Measurements from ENCODE around the gene GRID2.

The GRID2 gene

GRCh38 chr4:93502991-93503390, 1199.2 kb downstream of the GRID2 start:
- Histone ChIP-seq H3K4me1 (ENCODE audit: control insufficient read depth, insufficient read depth, low read length) (no peaks in the 10 kb centered on the region), H3K4me3 (ENCODE audit: low read length) (no peak overlapping the region), H3K36me3 (ENCODE audit: control insufficient read depth, insufficient read depth, low read length) (no peaks in the 10 kb centered on the region), H3K27me3 (ENCODE audit: control insufficient read depth, insufficient read depth, low read length) (no peaks in the 10 kb centered on the region), H3K27ac (ENCODE audit: low read depth, low read length) (no peak overlapping the region), H3K9ac (ENCODE audit: low read length) (no peak overlapping the region)

- no peaks in the 10 kb centered on the region for H3K4me1 ChIP-seq (ENCODE audit: control insufficient read depth, insufficient read depth, low read length)
- no peaks in the 10 kb centered on the region for H3K36me3 ChIP-seq (ENCODE audit: control insufficient read depth, insufficient read depth, low read length)
- no peak overlapping the region for H3K9ac ChIP-seq (ENCODE audit: low read length)
- no peaks in the 10 kb centered on the region for H3K27me3 ChIP-seq (ENCODE audit: control insufficient read depth, insufficient read depth, low read length)
- H3K4me3 ChIP-seq (ENCODE audit: low read length), result no peak overlapping the region
- H3K27ac ChIP-seq (ENCODE audit: low read depth, low read length), result no peak overlapping the region
Measured at GRCh38 chr4:93513851-93514250, 1210.1 kb downstream of the GRID2 start.

- Histone ChIP-seq H3K4me3 (ENCODE audit: low read length) (no peak overlapping the region), H3K27ac (ENCODE audit: low read depth, low read length) (no peak overlapping the region), H3K27me3 (ENCODE audit: control insufficient read depth, insufficient read depth, low read length) (no peaks in the 10 kb centered on the region), H3K9ac (ENCODE audit: low read length) (no peak overlapping the region), H3K4me1 (ENCODE audit: control insufficient read depth, insufficient read depth, low read length) (no peaks in the 10 kb centered on the region), H3K36me3 (ENCODE audit: control insufficient read depth, insufficient read depth, low read length) (no peaks in the 10 kb centered on the region)
Measured at GRCh38 chr4:93515208-93515607, 1211.4 kb downstream of the GRID2 start.

- H3K4me1 ChIP-seq (ENCODE audit: control insufficient read depth, insufficient read depth, low read length), result no peaks in the 10 kb centered on the region
- no peaks in the 10 kb centered on the region for H3K36me3 ChIP-seq (ENCODE audit: control insufficient read depth, insufficient read depth, low read length)
- H3K4me3 ChIP-seq (ENCODE audit: low read length), result no peak overlapping the region
- H3K9ac ChIP-seq (ENCODE audit: low read length), result no peak overlapping the region
- H3K27ac ChIP-seq (ENCODE audit: low read depth, low read length), result no peak overlapping the region
- no peaks in the 10 kb centered on the region for H3K27me3 ChIP-seq (ENCODE audit: control insufficient read depth, insufficient read depth, low read length)
Measured at GRCh38 chr4:93529692-93530372, 1226.1 kb downstream of the GRID2 start.

GRCh38 chr4:93532234-93532633, 1228.5 kb downstream of the GRID2 start:
- Histone ChIP-seq H3K4me1 (ENCODE audit: control insufficient read depth, insufficient read depth, low read length) (no peaks in the 10 kb centered on the region), H3K9ac (ENCODE audit: low read length) (no peak overlapping the region), H3K4me3 (ENCODE audit: low read length) (no peak overlapping the region), H3K27me3 (ENCODE audit: control insufficient read depth, insufficient read depth, low read length) (no peaks in the 10 kb centered on the region), H3K27ac (ENCODE audit: low read depth, low read length) (no peak overlapping the region), H3K36me3 (ENCODE audit: control insufficient read depth, insufficient read depth, low read length) (no peaks in the 10 kb centered on the region)

GRCh38 chr4:93540562-93540961, 1236.8 kb downstream of the GRID2 start:
- no peak overlapping the region for H3K9ac ChIP-seq (ENCODE audit: low read length)
- H3K4me1 ChIP-seq (ENCODE audit: control insufficient read depth, insufficient read depth, low read length), result no peaks in the 10 kb centered on the region
- no peaks in the 10 kb centered on the region for H3K27me3 ChIP-seq (ENCODE audit: control insufficient read depth, insufficient read depth, low read length)
- H3K36me3 ChIP-seq (ENCODE audit: control insufficient read depth, insufficient read depth, low read length), result no peaks in the 10 kb centered on the region
- H3K4me3 ChIP-seq (ENCODE audit: low read length), result no peak overlapping the region
- no peak overlapping the region for H3K27ac ChIP-seq (ENCODE audit: low read depth, low read length)

GRCh38 chr4:93561842-93562241, 1258.1 kb downstream of the GRID2 start:
- Histone ChIP-seq H3K27me3 (ENCODE audit: control insufficient read depth, insufficient read depth, low read length) (no peaks in the 10 kb centered on the region), H3K4me3 (ENCODE audit: low read length) (no peak overlapping the region), H3K27ac (ENCODE audit: low read depth, low read length) (no peak overlapping the region), H3K9ac (ENCODE audit: low read length) (no peak overlapping the region), H3K4me1 (ENCODE audit: control insufficient read depth, insufficient read depth, low read length) (no peaks in the 10 kb centered on the region), H3K36me3 (ENCODE audit: control insufficient read depth, insufficient read depth, low read length) (no peaks in the 10 kb centered on the region)

GRCh38 chr4:93568758-93569157, 1265.0 kb downstream of the GRID2 start:
- Histone ChIP-seq H3K4me1 (ENCODE audit: control insufficient read depth, insufficient read depth, low read length) (no peaks in the 10 kb centered on the region), H3K4me3 (ENCODE audit: low read length) (no peak overlapping the region), H3K27ac (ENCODE audit: low read depth, low read length) (no peak overlapping the region), H3K27me3 (ENCODE audit: control insufficient read depth, insufficient read depth, low read length) (no peaks in the 10 kb centered on the region), H3K36me3 (ENCODE audit: control insufficient read depth, insufficient read depth, low read length) (no peaks in the 10 kb centered on the region), H3K9ac (ENCODE audit: low read length) (no peak overlapping the region)

GRCh38 chr4:93573285-93573684, 1269.5 kb downstream of the GRID2 start:
- Histone ChIP-seq H3K4me3 (ENCODE audit: low read length) (no peak overlapping the region), H3K36me3 (ENCODE audit: control insufficient read depth, insufficient read depth, low read length) (no peaks in the 10 kb centered on the region), H3K27ac (ENCODE audit: low read depth, low read length) (no peak overlapping the region), H3K9ac (ENCODE audit: low read length) (no peak overlapping the region), H3K4me1 (ENCODE audit: control insufficient read depth, insufficient read depth, low read length) (no peaks in the 10 kb centered on the region), H3K27me3 (ENCODE audit: control insufficient read depth, insufficient read depth, low read length) (no peaks in the 10 kb centered on the region)

GRCh38 chr4:93578942-93579341, 1275.2 kb downstream of the GRID2 start:
- no peaks in the 10 kb centered on the region for H3K4me1 ChIP-seq (ENCODE audit: control insufficient read depth, insufficient read depth, low read length)
- H3K36me3 ChIP-seq (ENCODE audit: control insufficient read depth, insufficient read depth, low read length), result no peaks in the 10 kb centered on the region
- no peaks in the 10 kb centered on the region for H3K27me3 ChIP-seq (ENCODE audit: control insufficient read depth, insufficient read depth, low read length)
- no peak overlapping the region for H3K4me3 ChIP-seq (ENCODE audit: low read length)
- H3K9ac ChIP-seq (ENCODE audit: low read length), result no peak overlapping the region
- no peak overlapping the region for H3K27ac ChIP-seq (ENCODE audit: low read depth, low read length)

- Histone ChIP-seq H3K4me1 (ENCODE audit: control insufficient read depth, insufficient read depth, low read length) (no peaks in the 10 kb centered on the region), H3K9ac (ENCODE audit: low read length) (no peak overlapping the region), H3K27me3 (ENCODE audit: control insufficient read depth, insufficient read depth, low read length) (no peaks in the 10 kb centered on the region), H3K4me3 (ENCODE audit: low read length) (no peak overlapping the region), H3K27ac (ENCODE audit: low read depth, low read length) (no peak overlapping the region), H3K36me3 (ENCODE audit: control insufficient read depth, insufficient read depth, low read length) (no peaks in the 10 kb centered on the region)
Measured at GRCh38 chr4:93605163-93605562, 1301.4 kb downstream of the GRID2 start.

GRCh38 chr4:93617606-93618005, 1313.8 kb downstream of the GRID2 start:
- Histone ChIP-seq H3K27ac (ENCODE audit: low read depth, low read length) (no peak overlapping the region), H3K27me3 (ENCODE audit: control insufficient read depth, insufficient read depth, low read length) (no peaks in the 10 kb centered on the region), H3K4me3 (ENCODE audit: low read length) (no peak overlapping the region), H3K4me1 (ENCODE audit: control insufficient read depth, insufficient read depth, low read length) (no peaks in the 10 kb centered on the region), H3K9ac (ENCODE audit: low read length) (no peak overlapping the region), H3K36me3 (ENCODE audit: control insufficient read depth, insufficient read depth, low read length) (no peaks in the 10 kb centered on the region)

GRCh38 chr4:93633721-93634120, 1330.0 kb downstream of the GRID2 start:
- Histone ChIP-seq H3K27ac (ENCODE audit: low read depth, low read length) (no peak overlapping the region), H3K4me1 (ENCODE audit: control insufficient read depth, insufficient read depth, low read length) (no peaks in the 10 kb centered on the region), H3K27me3 (ENCODE audit: control insufficient read depth, insufficient read depth, low read length) (no peaks in the 10 kb centered on the region), H3K4me3 (ENCODE audit: low read length) (no peak overlapping the region), H3K9ac (ENCODE audit: low read length) (no peak overlapping the region), H3K36me3 (ENCODE audit: control insufficient read depth, insufficient read depth, low read length) (no peaks in the 10 kb centered on the region)
